HepG2 (cell line): ENCODE data around the gene GART. TPM values are rescaled to one million over a fixed set of nuclear protein-coding genes. Genes with fewer than 3 reads are reported as not detected.

Source experiments
- ARHGAP35 ChIP-seq: sonication (generic); formaldehyde crosslinking; IDR thresholded peaks from 2 replicates; pipeline ENCODE4 v1.9.0; 2022; ENCODE audit warnings: mild to moderate bottlenecking, inconsistent platforms, moderate library complexity, missing genetic modification reagents, borderline replicate concordance
- CREB1 ChIP-seq, 2 experiments: fragments of 450-650 bp in 1 of 2; IDR thresholded peaks; 2 replicates each; pipeline ENCODE4 v1.6.1; 2016 to 2017; ENCODE audit warnings: control low read depth in 1 of 2, mild to moderate bottlenecking in 1 of 2, missing compliant biosample characterization in 1 of 2, missing genetic modification characterization in 1 of 2
- CSRNP2 ChIP-seq: sonication (generic); formaldehyde crosslinking; conservative IDR thresholded peaks from 2 replicates; pipeline ENCODE4 v1.8.0; 2022; ENCODE audit warnings: low read depth, missing genetic modification reagents
- FOXC1 ChIP-seq: sonication (generic); formaldehyde crosslinking; IDR thresholded peaks from 2 replicates; pipeline ENCODE4 v1.8.0; 2022; ENCODE audit warnings: mild to moderate bottlenecking, missing genetic modification reagents, borderline replicate concordance
- FOXK1 ChIP-seq: sonication (generic); formaldehyde crosslinking; IDR thresholded peaks from 2 replicates; pipeline ENCODE4 v1.4.0; 2020; ENCODE audit warnings: low read depth, missing genetic modification reagents, borderline replicate concordance
- GATAD1 ChIP-seq: IDR thresholded peaks from 2 replicates; pipeline ENCODE4 v1.6.1; 2016; ENCODE audit warnings: missing genetic modification reagents, missing compliant biosample characterization
- HDAC1 ChIP-seq: sonication (generic); formaldehyde crosslinking; IDR thresholded peaks from 2 replicates; pipeline ENCODE4 v1.5.1; 2020; ENCODE audit warnings: mild to moderate bottlenecking, missing genetic modification reagents
- HNRNPLL ChIP-seq: fragments of 200-400 bp; formaldehyde crosslinking; IDR thresholded peaks from 2 replicates; pipeline ENCODE4 v1.6.1; 2017; ENCODE audit warnings: mild to moderate bottlenecking, low read depth, low read length; ENCODE audit not compliant: poor library complexity, severe bottlenecking
- JUND ChIP-seq: sonication (generic); formaldehyde crosslinking; IDR thresholded peaks from 2 replicates; pipeline ENCODE4 v1.8.0; 2022; ENCODE audit warnings: mild to moderate bottlenecking, missing genetic modification reagents
- PAF1 ChIP-seq: IDR thresholded peaks from 2 replicates; pipeline ENCODE4 v1.6.1; 2016; ENCODE audit warnings: missing genetic modification reagents, missing compliant biosample characterization
- TAF15 ChIP-seq: fragments of 200-400 bp; formaldehyde crosslinking; IDR thresholded peaks from one replicate; pipeline ENCODE4 v1.6.1; 2018; ENCODE audit warnings: mild to moderate bottlenecking, low read depth, low read length; ENCODE audit not compliant: poor library complexity, severe bottlenecking
- XRCC5 ChIP-seq: fragments of 200-400 bp; formaldehyde crosslinking; optimal IDR thresholded peaks from 2 replicates; pipeline ENCODE3; 2017; ENCODE audit warnings: mild to moderate bottlenecking, low read length
- ZC3H13 ChIP-seq: sonication (generic); formaldehyde crosslinking; IDR thresholded peaks from 2 replicates; pipeline ENCODE4 v1.8.1; 2023; ENCODE audit warnings: mild to moderate bottlenecking, missing genetic modification reagents, moderate library complexity
- ZFP1 ChIP-seq: IDR thresholded peaks from 2 replicates; pipeline ENCODE4 v1.6.1; 2016
- ZNF567 ChIP-seq: sonication (generic); formaldehyde crosslinking; IDR thresholded peaks from 2 replicates; pipeline ENCODE4 v1.8.1; 2023; ENCODE audit warnings: mild to moderate bottlenecking, missing genetic modification reagents, borderline replicate concordance
- ZNF614 ChIP-seq: IDR thresholded peaks from 2 replicates; pipeline ENCODE4 v1.6.1; 2018; ENCODE audit warnings: missing biosample characterization, missing genetic modification reagents, inconsistent platforms, borderline replicate concordance
- ZNF644 ChIP-seq: IDR thresholded peaks from 2 replicates; pipeline ENCODE4 v1.6.1; 2016; ENCODE audit warnings: low read depth
- ZSCAN21 ChIP-seq: sonication (generic); formaldehyde crosslinking; IDR thresholded peaks from 2 replicates; pipeline ENCODE4 v1.8.0; 2022; ENCODE audit warnings: mild to moderate bottlenecking, missing genetic modification reagents, moderate library complexity, borderline replicate concordance
- polyA plus RNA-seq, 8 experiments: library from polyadenylated mRNA; depleted of rRNA in 3 of 8; stranded (reverse) in 7 of 8; unstranded in 1 of 8; fragments of >200 nt; fragmentation: Illumina TruSeq in 4 of 8; extraction: Trizol in 4 of 8; gene quantifications; 2 replicates each; pipeline versions ENCODE4 v1.2.1 to v1.2.3, GENCODE V29; 2011 to 2016; ENCODE audit warnings: low read depth in 4 of 8, missing spikeins in 1 of 8, mixed read lengths in 1 of 8; ENCODE audit not compliant: insufficient read depth in 1 of 8
- total RNA-seq, 5 experiments: library from RNA; depleted of rRNA; stranded (reverse); fragments of >200 nt; fragmentation: Illumina TruSeq; extraction: Trizol; gene quantifications; 2 replicates each; pipeline ENCODE4 v1.2.3, GENCODE V29; 2016; ENCODE audit warnings: low read depth in 1 of 5
- TF ChIP-seq, protein P1 (sequence below): sonication (generic); formaldehyde crosslinking; IDR thresholded peaks from 2 replicates; pipeline ENCODE4 v1.4.0; 2020; ENCODE audit warnings: mild to moderate bottlenecking, missing genetic modification reagents, borderline replicate concordance
- TF ChIP-seq, protein P2 (sequence below): sonication (generic); formaldehyde crosslinking; IDR thresholded peaks from 2 replicates; pipeline ENCODE4 v1.4.0; 2020; ENCODE audit warnings: mild to moderate bottlenecking, missing genetic modification reagents

GART gene
- total and polyA plus RNA-seq, 2 of the 13 experiments (the other 11 are each of a cell fraction or from before 2014, with no cell fraction given): 17.9 to 109 TPM

DNA sequence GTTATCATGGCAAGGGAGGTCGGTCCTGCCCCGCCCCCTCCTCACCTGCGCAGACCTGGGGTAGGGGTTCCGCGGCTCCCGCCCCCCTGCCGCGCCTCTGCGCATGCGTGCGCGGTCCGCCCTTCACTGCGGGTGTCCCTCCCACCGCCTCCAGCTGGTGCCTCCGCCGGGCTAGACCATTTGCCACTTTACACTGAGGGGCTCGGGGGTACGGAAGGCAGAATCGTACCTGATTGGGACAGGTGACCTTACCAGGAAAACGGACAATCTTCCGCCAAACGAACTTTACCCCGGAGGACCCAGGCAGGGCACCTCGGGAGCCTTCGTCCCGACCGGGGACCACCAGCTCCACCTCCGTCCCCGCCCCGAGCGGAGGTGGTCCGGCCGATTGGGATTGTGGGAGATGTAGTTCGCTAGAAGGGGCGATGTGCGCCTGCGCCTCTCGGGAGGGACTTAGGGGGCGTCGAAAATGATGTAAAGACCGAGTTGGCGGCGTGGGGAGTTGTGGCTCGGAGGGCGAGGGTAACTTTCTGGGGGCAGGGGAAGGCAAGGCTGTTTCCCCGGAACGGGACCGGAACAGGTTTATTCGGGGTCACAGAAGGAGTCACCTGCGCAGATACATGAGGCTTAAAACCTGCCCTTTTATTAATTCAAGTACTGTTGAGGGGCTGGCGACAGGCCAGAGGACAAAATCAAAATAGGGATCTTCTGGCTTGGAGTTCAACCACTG is 50.4 kb downstream of the GART start, which contains the start of gene DNAJC28 (continued):
- TF ChIP-seq, protein P1, sequence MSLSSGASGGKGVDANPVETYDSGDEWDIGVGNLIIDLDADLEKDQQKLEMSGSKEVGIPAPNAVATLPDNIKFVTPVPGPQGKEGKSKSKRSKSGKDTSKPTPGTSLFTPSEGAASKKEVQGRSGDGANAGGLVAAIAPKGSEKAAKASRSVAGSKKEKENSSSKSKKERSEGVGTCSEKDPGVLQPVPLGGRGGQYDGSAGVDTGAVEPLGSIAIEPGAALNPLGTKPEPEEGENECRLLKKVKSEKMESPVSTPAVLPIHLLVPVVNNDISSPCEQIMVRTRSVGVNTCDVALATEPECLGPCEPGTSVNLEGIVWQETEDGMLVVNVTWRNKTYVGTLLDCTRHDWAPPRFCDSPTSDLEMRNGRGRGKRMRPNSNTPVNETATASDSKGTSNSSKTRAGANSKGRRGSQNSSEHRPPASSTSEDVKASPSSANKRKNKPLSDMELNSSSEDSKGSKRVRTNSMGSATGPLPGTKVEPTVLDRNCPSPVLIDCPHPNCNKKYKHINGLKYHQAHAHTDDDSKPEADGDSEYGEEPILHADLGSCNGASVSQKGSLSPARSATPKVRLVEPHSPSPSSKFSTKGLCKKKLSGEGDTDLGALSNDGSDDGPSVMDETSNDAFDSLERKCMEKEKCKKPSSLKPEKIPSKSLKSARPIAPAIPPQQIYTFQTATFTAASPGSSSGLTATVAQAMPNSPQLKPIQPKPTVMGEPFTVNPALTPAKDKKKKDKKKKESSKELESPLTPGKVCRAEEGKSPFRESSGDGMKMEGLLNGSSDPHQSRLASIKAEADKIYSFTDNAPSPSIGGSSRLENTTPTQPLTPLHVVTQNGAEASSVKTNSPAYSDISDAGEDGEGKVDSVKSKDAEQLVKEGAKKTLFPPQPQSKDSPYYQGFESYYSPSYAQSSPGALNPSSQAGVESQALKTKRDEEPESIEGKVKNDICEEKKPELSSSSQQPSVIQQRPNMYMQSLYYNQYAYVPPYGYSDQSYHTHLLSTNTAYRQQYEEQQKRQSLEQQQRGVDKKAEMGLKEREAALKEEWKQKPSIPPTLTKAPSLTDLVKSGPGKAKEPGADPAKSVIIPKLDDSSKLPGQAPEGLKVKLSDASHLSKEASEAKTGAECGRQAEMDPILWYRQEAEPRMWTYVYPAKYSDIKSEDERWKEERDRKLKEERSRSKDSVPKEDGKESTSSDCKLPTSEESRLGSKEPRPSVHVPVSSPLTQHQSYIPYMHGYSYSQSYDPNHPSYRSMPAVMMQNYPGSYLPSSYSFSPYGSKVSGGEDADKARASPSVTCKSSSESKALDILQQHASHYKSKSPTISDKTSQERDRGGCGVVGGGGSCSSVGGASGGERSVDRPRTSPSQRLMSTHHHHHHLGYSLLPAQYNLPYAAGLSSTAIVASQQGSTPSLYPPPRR: no peak
- TF ChIP-seq ZFP1 (CRISPR knock-in tag) (no peak), GATAD1 (CRISPR knock-in tag) (peak; percentile 40; the same call in 1 of the 2 replicates), FOXC1 (CRISPR knock-in tag) (0 out of 2 replicates have a peak, but pooled peaks have one; percentile 55), ARHGAP35 (CRISPR knock-in tag) (no peak; the same call in 1 of the 2 replicates), HNRNPLL (peak; percentile 78), TAF15 (peak; percentile 46), HDAC1 (peak; percentile 88), CSRNP2 (CRISPR knock-in tag) (no peak), JUND (no peak), ZNF614 (CRISPR knock-in tag) (peak; percentile 60; the same call in 1 of the 2 replicates), CREB1 (IDR thresholded peaks at IDR 0.05) (peak; percentile 31; the same call in 1 of the 2 replicates), CREB1 (CRISPR knock-in tag; IDR thresholded peaks at IDR 0.05) (peak; percentile 24; the same call in 1 of the 2 replicates), ZNF644 (CRISPR knock-in tag) (no peak), ZNF567 (CRISPR knock-in tag) (0 out of 2 replicates have a peak, but pooled peaks have one; percentile 32), ZSCAN21 (CRISPR knock-in tag) (peak; percentile 44; the same call in 1 of the 2 replicates), ZC3H13 (CRISPR knock-in tag) (0 out of 2 replicates have a peak, but pooled peaks have one; percentile 41), PAF1 (CRISPR knock-in tag) (no peak), FOXK1 (CRISPR knock-in tag) (no peak), XRCC5 (peak; percentile 55)
- TF ChIP-seq, protein P2, sequence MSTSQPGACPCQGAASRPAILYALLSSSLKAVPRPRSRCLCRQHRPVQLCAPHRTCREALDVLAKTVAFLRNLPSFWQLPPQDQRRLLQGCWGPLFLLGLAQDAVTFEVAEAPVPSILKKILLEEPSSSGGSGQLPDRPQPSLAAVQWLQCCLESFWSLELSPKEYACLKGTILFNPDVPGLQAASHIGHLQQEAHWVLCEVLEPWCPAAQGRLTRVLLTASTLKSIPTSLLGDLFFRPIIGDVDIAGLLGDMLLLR (CRISPR knock-in tag): 0 out of 2 replicates have a peak, but pooled peaks have one; percentile 22
